ENCODE results near the gene ERGIC2.
"Not testable (repeated sequence)": the region's sequence is repeated elsewhere in the genome, so short reads cannot be mapped to it uniquely, and the experiment has no call there.

ERGIC2 gene

GRCh38 chr12:29291226-29291625 lies 89.7 kb downstream of the ERGIC2 start:
- no peak for DNase-seq

GRCh38 chr12:29290475-29290874 lies 90.5 kb downstream of the ERGIC2 start:
- not testable (repeated sequence) for DNase-seq

DNA sequence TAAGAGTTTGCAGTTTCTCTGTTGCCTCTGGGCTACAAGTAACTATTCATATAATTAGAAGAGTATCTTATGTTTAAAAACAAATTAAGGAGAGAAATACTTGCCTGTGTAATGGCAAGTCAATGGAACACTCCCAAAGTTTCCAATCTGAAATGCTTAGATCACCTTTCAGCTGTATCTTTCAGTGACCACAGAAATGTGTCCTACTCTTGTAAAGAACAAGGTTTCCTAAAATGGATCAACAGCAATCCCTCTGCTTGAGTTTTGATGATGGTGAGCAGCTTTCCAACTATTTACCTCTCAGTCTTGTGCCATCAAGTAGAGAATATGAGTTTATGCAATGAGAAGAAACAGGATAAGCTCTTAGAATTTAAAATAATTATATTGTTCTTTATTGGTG lies 92.9 kb downstream of the ERGIC2 start:
- DNase-seq = no peak

DNA sequence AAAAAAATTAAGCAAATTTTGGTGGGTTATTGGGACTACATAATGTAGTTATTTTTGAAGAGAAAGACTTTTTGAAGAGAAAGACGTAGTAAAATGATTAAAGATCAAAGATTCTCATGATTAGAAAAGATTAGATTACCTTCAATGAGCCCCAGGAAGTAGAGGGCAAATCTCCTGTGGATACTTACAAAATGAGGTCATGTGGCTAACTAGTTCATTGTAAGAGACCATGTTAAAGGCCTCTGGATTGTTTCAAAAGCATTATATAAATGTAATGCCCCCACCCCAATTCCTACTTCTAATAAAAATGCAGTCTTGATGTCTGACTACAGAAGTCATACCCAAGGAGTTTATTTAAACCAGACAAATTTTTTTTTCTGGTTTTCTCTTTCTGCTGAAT lies 93.3 kb downstream of the ERGIC2 start:
- DNase-seq = no peak
